ENCODE results near the gene ZBTB7B. TPM values are rescaled to one million over a fixed set of nuclear protein-coding genes. Genes with fewer than 3 reads are reported as not detected.
A peak's percentile ranks its signal among the peaks of the same experiment; 100 is the strongest.

ZBTB7B gene
- total and polyA plus RNA-seq, 9 of the 15 experiments (the other 6 are each of a cell fraction or from before 2014, with no cell fraction given), result 0.04 to 46.5 (median 15.2) TPM

- no peak for ATAC-seq
- in situ Hi-C loops (cut with MboI), result no loop called here
- no peak for DNase-seq (ENCODE audit: extremely low read depth in 1 of 4, low spot score in 3 of 4)
- FAIRE-seq, result no peak
- H3K4me1 ChIP-seq (replicated peaks in 1 of 2; ENCODE audit: control insufficient read depth in 2 of 2, insufficient read depth in 2 of 2, low read length in 2 of 2), result peaks cover 48 to 65% of the 10 kb centered on the region in 2 experiments
- peaks cover 6% of the 10 kb centered on the region for H3K9me1 ChIP-seq (ENCODE audit: control insufficient read depth, insufficient read depth, low read length)
- H3K36me3 ChIP-seq (ENCODE audit: control insufficient read depth, insufficient read depth, low read length), result peaks cover 10% of the 10 kb centered on the region; the same call in 2 of the 3 replicates
- intact Hi-C loops (cut with micrococcal nuclease), result no loop called here
- no peak overlapping the region for H3K4me3 ChIP-seq
- H4K20me1 ChIP-seq (replicated peaks; ENCODE audit: control insufficient read depth, insufficient read depth, low read length), result no peaks in the 10 kb centered on the region
- peak overlapping the region in 1 of 2 experiments; percentile 74; a peak in 1 of 4 replicates for H3K9ac ChIP-seq (ENCODE audit: insufficient read depth in 1 of 2, low read depth in 2 of 2, low read length in 2 of 2)
- H3K9me3 ChIP-seq (replicated peaks; ENCODE audit: control insufficient read depth, insufficient read depth, low read depth, low read length), result no peaks in the 10 kb centered on the region
- H2AFZ ChIP-seq (ENCODE audit: low read depth, low read length), result no peak overlapping the region
- ChIA-PET POLR2A (interaction anchor here (0.6 to 8.2 kb wide), 5 partner anchors 10 to 61 kb away, joined by 3 to 80 read pairs (median 3); partner anchors contain the start of genes CKS1B, FLAD1, PBXIP1 and PMVK), CTCF (ENCODE audit: low intra/inter-chr PET ratio) (interaction anchor here (1.0 to 1.1 kb wide), 2 partner anchors 35 kb away, joined by 3 read pairs; partner anchors contain the start of gene PYGO2)
- no TSS peak for BruUV-seq (replicated peaks)
- no peaks in the 10 kb centered on the region for H3K27me3 ChIP-seq (ENCODE audit: control insufficient read depth in 2 of 2, insufficient read depth in 2 of 2, low read length in 2 of 2)
- WGBS (ENCODE audit: insufficient coverage, low coverage, missing lambda C conversion rate), result 86% methylated on average over 15 of the region's 15 CpGs
- H3K79me2 ChIP-seq (ENCODE audit: control insufficient read depth, insufficient read depth, low read length), result peaks cover 7% of the 10 kb centered on the region; the same call in 2 of the 3 replicates
- TF ChIP-seq SRF (CRISPR knock-in tag; IDR thresholded peaks at IDR 0.05) (no peak), POLR2AphosphoS2 (IDR thresholded peaks at IDR 0.05; ENCODE audit: low read length) (no peak), SMARCA5 (IDR thresholded peaks at IDR 0.05) (no peak), MCM5 (IDR thresholded peaks at IDR 0.05; ENCODE audit: low read depth) (no peak), MYNN (IDR thresholded peaks at IDR 0.05) (no peak), MYNN (CRISPR knock-in tag; IDR thresholded peaks at IDR 0.05) (no peak), SRSF3 (IDR thresholded peaks at IDR 0.05; ENCODE audit: insufficient read depth, low read length) (no peak), NR2F6 (CRISPR knock-in tag; IDR thresholded peaks at IDR 0.05) (no peak), EP400 (IDR thresholded peaks at IDR 0.05) (no peak), PKNOX1 (IDR thresholded peaks at IDR 0.05) (no peak)
- no peak overlapping the region for H3K27ac ChIP-seq (ENCODE audit: extremely low read depth, low read depth, low read length)
- H3K4me2 ChIP-seq (ENCODE audit: insufficient read depth, low read length), result no peak overlapping the region
These were observed 5.5 kb upstream of the ZBTB7B start for GRCh38 chr1:154996966-154997701.

All from K562 (cell line).